Fibroblast of skin of right biceps (primary cell): ENCODE data around the gene RAX2.

Source experiments
- DNase-seq: peaks from one replicate; pipeline ENCODE4 v3.0.0-alpha.2; 2013

The RAX2 gene

DNA sequence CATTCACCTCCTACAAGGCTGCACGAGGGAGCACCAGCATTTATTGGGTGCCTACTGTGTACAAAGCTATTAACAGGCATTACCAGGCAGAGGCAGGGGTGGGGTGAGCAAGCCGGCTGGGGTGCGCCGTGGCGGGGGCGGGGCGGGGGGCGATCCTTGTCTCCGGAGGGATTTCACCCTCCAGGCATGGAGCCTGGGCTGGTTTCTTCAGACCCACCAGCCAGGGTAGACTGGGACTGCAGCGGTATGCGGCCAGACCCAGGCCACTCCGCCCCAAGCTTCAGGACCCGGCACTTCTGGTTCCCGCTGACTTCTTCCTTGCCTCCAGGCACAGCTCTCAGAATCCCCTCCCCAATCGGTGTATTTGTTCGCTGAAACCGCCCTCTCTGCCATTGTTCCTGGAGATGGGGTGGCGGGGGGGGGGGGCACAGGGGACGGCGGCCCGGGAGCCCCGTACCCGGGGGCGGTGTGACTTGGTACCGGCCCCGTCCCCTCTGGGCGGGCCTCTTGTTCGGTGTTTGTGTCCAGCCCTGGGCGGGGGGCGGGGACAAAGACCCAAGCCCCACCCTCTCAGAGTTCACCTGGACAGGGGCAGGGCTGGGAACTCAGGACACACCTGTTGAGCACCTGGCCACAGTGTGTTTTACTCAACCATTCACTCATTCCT is 49.5 kb downstream of the RAX2 start:
- DNase-seq: no peak

- DNase-seq: no peak
Observed at GRCh38 chr19:3721887-3722442, 50.1 kb downstream of the RAX2 start.

DNA sequence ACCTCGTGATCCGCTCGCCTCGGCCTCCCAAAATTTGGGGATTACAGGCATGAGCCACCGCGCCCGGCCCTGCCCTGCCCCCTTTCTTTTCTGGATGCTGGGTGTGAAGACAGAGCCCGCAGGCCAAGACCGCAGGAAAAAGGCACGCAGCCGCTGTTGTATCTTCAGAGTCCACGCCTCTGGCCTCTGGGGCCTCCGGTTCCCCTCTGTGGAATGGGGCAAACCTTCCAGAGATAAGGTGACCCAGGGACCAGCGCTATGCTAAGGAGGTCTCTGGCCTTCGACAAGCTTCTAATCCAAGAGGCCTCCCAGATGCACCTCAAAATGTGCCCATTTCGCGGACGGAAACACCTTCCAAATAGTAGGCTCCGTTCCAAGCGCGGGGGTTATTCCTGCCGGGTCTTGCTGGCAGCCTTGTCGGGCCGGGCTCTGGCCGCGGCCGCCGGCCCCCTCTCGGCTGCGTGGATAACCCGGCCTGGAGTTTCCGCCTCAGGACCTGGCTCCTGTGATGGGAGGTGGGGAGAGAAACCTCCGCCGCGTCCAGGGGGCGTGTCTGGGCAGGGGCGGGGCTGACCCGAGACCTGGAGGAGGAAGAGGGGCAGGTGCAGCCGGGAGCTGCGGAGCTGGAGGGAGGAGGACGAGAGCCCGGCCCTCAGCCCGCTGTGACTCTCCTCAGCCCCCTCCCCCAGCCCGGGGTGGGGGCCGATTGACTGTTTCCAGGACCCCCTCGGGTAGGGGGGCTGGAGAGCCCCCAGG is 50.7 kb downstream of the RAX2 start:
- peak; percentile 74 for DNase-seq

DNA sequence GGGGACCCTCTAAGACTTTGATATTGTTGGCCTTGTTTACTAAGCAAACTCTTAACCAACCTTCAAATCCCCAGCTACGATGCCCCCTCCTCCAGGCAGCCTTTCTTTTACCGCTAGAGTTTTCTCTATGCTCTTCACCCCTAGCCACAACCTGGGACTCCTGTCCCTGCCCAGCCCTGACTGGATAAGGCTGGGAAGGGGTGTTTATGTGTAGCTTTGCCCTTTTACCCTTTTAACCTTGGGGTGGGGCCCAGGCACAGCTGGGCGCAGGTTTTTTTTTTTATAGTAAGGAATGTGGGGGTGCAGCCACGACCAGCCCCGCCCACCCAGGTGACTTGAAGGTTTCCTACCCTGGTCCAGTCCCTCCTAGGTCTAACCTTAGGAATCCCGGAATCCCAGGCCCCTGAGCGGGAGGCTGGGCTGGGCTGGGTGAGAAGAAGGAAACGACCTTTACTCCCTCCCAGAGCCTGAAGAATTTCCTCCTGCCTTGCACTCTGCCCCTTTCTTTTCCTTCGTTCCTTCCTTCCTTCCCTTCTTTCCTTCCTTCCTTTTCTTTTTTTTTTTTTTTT is 51.6 kb downstream of the RAX2 start:
- DNase-seq: no peak

- no peak for DNase-seq
Observed at GRCh38 chr19:3719868-3720267, 52.2 kb downstream of the RAX2 start.
